Bronchial epithelial cell (primary cell): ENCODE measurements around the gene RAB8B. TPM values are rescaled to one million over a fixed set of nuclear protein-coding genes. Genes with fewer than 3 reads are reported as not detected.

Experiments used
- DNase-seq: peaks from one replicate; pipeline ENCODE4 v3.0.0-alpha.2; 2010; ENCODE audit warnings: low read depth
- FAIRE-seq: peaks from 2 replicates; lab custom pipeline; 2011; peaks lifted over from hg19 to GRCh38; lab: Jason Lieb, UNC
- H3K27me3 ChIP-seq: 2 replicates; pipeline ENCODE4 v1.5.1; 2011; ENCODE audit warnings: low read length; ENCODE audit not compliant: control insufficient read depth, insufficient read depth
- H3K36me3 ChIP-seq: 2 replicates; pipeline ENCODE4 v1.5.1; 2011; ENCODE audit warnings: low read length; ENCODE audit not compliant: control insufficient read depth, insufficient read depth
- H3K4me3 ChIP-seq: 2 replicates; pipeline ENCODE4 v1.5.1; 2011; ENCODE audit warnings: mild to moderate bottlenecking, low read depth, low read length, control low read depth
- total RNA-seq: library from RNA; depleted of rRNA; stranded (reverse); fragments of >200 nt; gene quantifications from 2 replicates; pipeline ENCODE4 v1.2.1, GENCODE V29; 2014
- TF ChIP-seq, protein P1 (sequence below): IDR thresholded peaks from 2 replicates; pipeline ENCODE4 v1.5.1; 2011; ENCODE audit warnings: mild to moderate bottlenecking, moderate library complexity, low read length, control low read depth, inconsistent platforms; ENCODE audit not compliant: insufficient read depth, severe bottlenecking

Gene RAB8B
- total RNA-seq, 1 donor from 2014 or later: 18.7 TPM

DNA sequence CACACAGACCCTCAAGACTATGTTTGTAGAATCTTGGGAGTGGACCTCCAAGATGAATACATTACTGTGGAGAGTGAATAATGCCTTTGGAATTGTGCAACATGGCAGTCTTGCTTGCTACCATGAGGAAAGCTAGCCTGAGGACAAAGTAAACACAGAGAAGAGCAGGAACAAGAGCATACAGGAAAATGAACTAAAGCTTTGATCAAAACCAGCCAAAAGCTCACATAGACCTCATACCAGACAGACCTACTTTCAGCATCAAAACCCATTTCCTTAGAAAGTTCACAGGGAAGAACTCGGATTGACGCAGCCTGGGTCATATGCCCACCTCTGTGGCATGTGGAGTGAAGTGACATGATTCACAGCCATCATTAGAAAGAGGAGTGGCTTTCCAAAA is 3.3 kb upstream of the RAB8B start:
- FAIRE-seq (no peak), DNase-seq (peak; percentile 98)
- no peaks in the 10 kb centered on the region for H3K27me3 ChIP-seq
- H3K4me3 ChIP-seq: no peak overlapping the region
- H3K36me3 ChIP-seq: no peaks in the 10 kb centered on the region
- TF ChIP-seq, protein P1, sequence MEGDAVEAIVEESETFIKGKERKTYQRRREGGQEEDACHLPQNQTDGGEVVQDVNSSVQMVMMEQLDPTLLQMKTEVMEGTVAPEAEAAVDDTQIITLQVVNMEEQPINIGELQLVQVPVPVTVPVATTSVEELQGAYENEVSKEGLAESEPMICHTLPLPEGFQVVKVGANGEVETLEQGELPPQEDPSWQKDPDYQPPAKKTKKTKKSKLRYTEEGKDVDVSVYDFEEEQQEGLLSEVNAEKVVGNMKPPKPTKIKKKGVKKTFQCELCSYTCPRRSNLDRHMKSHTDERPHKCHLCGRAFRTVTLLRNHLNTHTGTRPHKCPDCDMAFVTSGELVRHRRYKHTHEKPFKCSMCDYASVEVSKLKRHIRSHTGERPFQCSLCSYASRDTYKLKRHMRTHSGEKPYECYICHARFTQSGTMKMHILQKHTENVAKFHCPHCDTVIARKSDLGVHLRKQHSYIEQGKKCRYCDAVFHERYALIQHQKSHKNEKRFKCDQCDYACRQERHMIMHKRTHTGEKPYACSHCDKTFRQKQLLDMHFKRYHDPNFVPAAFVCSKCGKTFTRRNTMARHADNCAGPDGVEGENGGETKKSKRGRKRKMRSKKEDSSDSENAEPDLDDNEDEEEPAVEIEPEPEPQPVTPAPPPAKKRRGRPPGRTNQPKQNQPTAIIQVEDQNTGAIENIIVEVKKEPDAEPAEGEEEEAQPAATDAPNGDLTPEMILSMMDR: no peak

DNA sequence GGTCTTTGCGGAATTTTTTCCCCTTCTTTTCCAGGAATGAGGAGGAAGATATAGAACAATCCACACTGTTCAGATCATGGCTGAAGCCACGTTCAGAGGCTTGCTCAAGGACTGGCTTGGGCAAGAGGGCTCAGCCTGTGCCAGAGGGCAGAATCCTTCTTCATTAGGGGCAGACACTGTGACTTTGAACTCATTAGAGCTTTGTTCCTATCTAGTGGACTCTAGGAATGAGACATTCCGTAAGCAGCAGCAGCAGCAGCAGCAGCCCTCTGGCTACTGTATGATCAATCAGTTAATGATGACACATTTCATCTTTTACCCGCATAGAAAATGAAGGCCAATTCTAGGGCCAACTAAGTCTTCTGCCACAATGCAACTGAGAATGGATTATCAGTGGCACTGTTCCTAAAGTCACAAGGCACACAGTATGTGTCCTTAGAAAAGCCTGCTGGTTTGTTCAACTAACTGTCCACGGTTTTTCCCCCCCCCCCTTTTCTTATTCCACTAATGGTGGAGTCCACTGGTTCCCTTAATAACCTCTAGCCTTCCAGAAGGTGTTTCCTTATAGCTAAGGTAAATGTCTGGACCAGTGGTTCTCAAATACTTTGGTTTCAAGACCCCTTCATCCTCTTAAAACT is 1.7 kb upstream of the RAB8B start:
- H3K27me3 ChIP-seq: no peaks in the 10 kb centered on the region
- DNase-seq (no peak), FAIRE-seq (no peak)
- H3K36me3 ChIP-seq: no peaks in the 10 kb centered on the region
- TF ChIP-seq, protein P1: no peak
- H3K4me3 ChIP-seq: no peak overlapping the region

DNA sequence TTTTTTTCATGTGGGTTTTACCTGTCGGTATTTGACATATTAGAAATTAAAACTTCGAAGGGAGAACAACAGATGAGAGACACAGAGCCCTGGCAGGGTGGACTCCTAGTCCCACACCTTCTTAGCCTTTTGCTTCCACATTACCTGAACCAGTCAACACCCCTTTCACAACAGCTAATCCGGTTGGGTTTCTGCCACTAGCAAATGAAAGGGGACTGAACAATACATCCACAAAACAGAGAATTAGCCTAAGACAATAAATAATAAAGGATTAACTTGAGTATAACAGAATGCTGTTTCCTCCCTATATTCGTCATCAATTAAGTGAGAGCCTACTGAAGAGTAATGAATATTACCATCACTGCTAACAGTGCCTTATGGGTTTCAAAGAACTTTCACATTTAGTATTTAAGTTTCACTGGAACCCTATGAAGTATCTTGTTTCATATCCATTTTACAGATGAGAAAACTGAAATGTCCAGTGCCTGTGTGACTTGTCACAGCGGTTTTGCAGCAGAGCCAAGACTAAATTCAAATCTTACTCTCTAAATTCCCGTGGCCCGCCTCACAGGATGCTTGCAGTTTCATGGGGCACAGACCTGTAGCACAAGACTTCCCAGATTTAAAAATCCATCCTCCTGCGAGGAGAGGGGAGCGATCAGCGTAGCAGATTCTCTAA is 1.0 kb upstream of the RAB8B start:
- no peaks in the 10 kb centered on the region for H3K27me3 ChIP-seq
- H3K36me3 ChIP-seq: no peaks in the 10 kb centered on the region
- peak overlapping the region; percentile 65 for H3K4me3 ChIP-seq
- TF ChIP-seq, protein P1: no peak
- no peak for FAIRE-seq
- no peak for DNase-seq

DNA sequence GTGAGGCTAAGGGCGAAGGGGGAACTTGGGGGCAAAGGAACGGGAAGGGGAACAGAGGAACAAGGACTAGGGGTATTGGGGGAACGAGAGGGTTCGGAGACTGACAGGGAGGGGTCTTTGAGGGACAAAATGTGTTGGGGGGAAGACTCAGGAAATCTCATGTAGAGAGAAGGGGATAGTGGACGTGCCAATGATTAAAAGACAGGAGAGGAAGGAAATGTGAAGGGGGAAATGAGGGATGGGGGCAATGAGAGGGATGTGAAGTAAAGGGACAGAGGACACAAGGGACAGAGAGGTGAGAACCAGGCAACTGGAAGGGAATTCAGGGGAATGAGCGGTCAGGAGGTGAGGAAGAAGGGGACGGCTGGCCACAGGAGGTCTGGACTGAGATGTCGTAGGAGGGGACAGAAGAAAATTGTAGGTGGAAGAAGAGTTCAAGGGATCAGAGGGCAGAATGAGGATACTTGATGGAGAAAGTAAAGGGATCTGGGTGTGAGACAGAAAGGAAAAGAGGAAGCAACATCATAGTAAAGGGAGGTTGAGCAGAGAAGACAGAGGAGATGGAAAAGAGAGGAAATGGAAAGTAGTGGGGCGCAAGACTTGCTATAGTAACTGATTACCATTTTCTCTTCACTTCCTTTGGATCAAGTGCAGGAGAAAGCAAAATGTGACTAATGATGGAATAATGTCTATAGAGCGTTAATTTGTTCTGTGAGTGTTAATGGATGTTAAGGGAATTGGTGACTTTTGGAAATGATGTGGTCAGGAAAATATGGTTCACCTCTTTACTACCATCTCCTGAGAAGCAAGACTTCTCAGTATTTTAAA is 749 bp downstream of the RAB8B start:
- DNase-seq (peak; percentile 66), FAIRE-seq (no peak)
- H3K4me3 ChIP-seq: peak overlapping the region; percentile 65
- no peaks in the 10 kb centered on the region for H3K27me3 ChIP-seq
- TF ChIP-seq, protein P1: no peak
- no peaks in the 10 kb centered on the region for H3K36me3 ChIP-seq

DNA sequence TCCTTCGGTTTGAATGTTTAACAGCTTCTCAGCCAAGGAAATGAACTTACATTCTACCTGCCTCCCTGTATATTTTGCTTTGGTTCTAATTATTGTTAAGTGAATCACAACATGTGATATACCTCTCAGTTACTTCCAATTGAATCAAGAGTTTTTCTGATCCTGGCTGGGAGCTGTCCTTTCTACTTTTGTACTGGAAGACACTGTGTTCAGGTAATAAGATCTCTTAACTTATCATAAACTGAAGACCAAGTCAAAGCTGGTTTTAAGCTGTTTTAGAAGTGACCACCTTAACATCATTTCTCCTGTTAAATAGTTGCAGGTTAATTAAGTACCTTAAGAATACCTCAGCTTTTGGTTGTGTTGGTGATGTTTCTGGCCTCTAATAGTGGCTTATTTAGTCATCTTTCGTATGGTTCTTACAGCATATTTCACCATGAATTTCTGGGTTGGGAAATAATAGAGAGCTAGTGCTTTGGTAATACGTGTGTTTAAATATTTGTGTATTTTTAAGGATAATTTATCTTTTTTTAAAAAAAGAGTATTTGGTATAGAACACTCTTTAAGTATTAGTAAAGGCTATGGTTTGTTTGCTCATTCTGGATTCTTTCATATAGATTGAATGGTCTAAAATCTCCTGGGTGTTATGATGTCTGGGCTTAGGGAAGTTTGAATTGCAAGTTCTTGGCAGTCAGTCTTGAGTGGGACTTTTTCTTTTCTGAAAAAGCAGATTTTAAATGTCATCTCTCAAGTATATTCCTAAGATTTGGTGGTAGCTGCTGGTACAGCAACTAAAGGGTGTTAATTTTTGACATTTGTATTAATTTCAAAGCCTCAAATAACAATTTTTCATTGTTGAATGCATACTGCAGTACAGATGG is 1.6 kb downstream of the RAB8B start:
- FAIRE-seq (no peak), DNase-seq (peak; percentile 48)
- H3K36me3 ChIP-seq: no peaks in the 10 kb centered on the region
- TF ChIP-seq, protein P1: no peak
- peak overlapping the region; percentile 65 for H3K4me3 ChIP-seq
- no peaks in the 10 kb centered on the region for H3K27me3 ChIP-seq
